Measurements from ENCODE around the gene SDHAF2.

SDHAF2 gene

GRCh38 chr11:61439615-61440014 is 9.7 kb downstream of the SDHAF2 start:
- TF ChIP-seq CTCF (IDR thresholded peaks at IDR 0.05; ENCODE audit: low read length) = no peak
- no peak for TF ChIP-seq EZH2 (IDR thresholded peaks at IDR 0.05; ENCODE audit: borderline replicate concordance, low read length)
- H3K27ac ChIP-seq (ENCODE audit: low read depth, low read length, poor library complexity, severe bottlenecking) = no peak overlapping the region
- H3K36me3 ChIP-seq (ENCODE audit: insufficient read depth, low read length) = peaks cover 87% of the 10 kb centered on the region
- no peaks in the 10 kb centered on the region for H3K9me2 ChIP-seq (ENCODE audit: low read depth, low read length)
- H3K27me3 ChIP-seq (ENCODE audit: insufficient read depth, low read length) = no peaks in the 10 kb centered on the region
- H3K9me3 ChIP-seq (ENCODE audit: low read length) = no peaks in the 10 kb centered on the region
- H3K79me2 ChIP-seq (ENCODE audit: insufficient read depth, low read length) = peaks cover 26% of the 10 kb centered on the region
- H3K4me1 ChIP-seq (ENCODE audit: insufficient read depth, low read length, severe bottlenecking) = no peaks in the 10 kb centered on the region
- H3F3A ChIP-seq (ENCODE audit: insufficient read depth, low read length) = 0 out of 2 replicates have a peak, but pooled peaks cover 2% of the 10 kb centered on the region
- no peak overlapping the region for H3K4me3 ChIP-seq (ENCODE audit: low read depth, low read length, poor library complexity, severe bottlenecking)
- no peaks in the 10 kb centered on the region for H4K20me1 ChIP-seq (ENCODE audit: insufficient read depth, low read length)
- H3K9ac ChIP-seq (ENCODE audit: low read length) = no peak overlapping the region
- no peak overlapping the region for H2AFZ ChIP-seq (ENCODE audit: low read length)
- H3K4me2 ChIP-seq (ENCODE audit: low read length) = no peak overlapping the region

GRCh38 chr11:61442616-61443015 is 12.7 kb downstream of the SDHAF2 start:
- TF ChIP-seq CTCF (IDR thresholded peaks at IDR 0.05; ENCODE audit: low read length) (no peak), EZH2 (IDR thresholded peaks at IDR 0.05; ENCODE audit: borderline replicate concordance, low read length) (no peak)
- peaks cover 92% of the 10 kb centered on the region for H3K36me3 ChIP-seq (ENCODE audit: insufficient read depth, low read length)
- H3K4me3 ChIP-seq (ENCODE audit: low read depth, low read length, poor library complexity, severe bottlenecking) = no peak overlapping the region
- no peak overlapping the region for H3K4me2 ChIP-seq (ENCODE audit: low read length)
- no peaks in the 10 kb centered on the region for H3K27me3 ChIP-seq (ENCODE audit: insufficient read depth, low read length)
- no peak overlapping the region for H2AFZ ChIP-seq (ENCODE audit: low read length)
- H3K9ac ChIP-seq (ENCODE audit: low read length) = no peak overlapping the region
- H3K9me3 ChIP-seq (ENCODE audit: low read length) = no peaks in the 10 kb centered on the region
- no peak overlapping the region for H3K27ac ChIP-seq (ENCODE audit: low read depth, low read length, poor library complexity, severe bottlenecking)
- H3F3A ChIP-seq (ENCODE audit: insufficient read depth, low read length) = no peaks in the 10 kb centered on the region
- no peaks in the 10 kb centered on the region for H3K4me1 ChIP-seq (ENCODE audit: insufficient read depth, low read length, severe bottlenecking)
- H3K79me2 ChIP-seq (ENCODE audit: insufficient read depth, low read length) = no peaks in the 10 kb centered on the region; the same call in 1 of the 2 replicates
- H4K20me1 ChIP-seq (ENCODE audit: insufficient read depth, low read length) = no peaks in the 10 kb centered on the region
- H3K9me2 ChIP-seq (ENCODE audit: low read depth, low read length) = no peaks in the 10 kb centered on the region

- Histone ChIP-seq H3K9me3 (ENCODE audit: low read length) (no peaks in the 10 kb centered on the region), H3K4me3 (ENCODE audit: low read depth, low read length, poor library complexity, severe bottlenecking) (no peak overlapping the region), H3F3A (ENCODE audit: insufficient read depth, low read length) (no peaks in the 10 kb centered on the region), H3K9me2 (ENCODE audit: low read depth, low read length) (no peaks in the 10 kb centered on the region), H3K36me3 (ENCODE audit: insufficient read depth, low read length) (peaks cover 89% of the 10 kb centered on the region), H3K4me1 (ENCODE audit: insufficient read depth, low read length, severe bottlenecking) (no peaks in the 10 kb centered on the region), H3K4me2 (ENCODE audit: low read length) (no peak overlapping the region), H3K9ac (ENCODE audit: low read length) (no peak overlapping the region), H4K20me1 (ENCODE audit: insufficient read depth, low read length) (no peaks in the 10 kb centered on the region), H2AFZ (ENCODE audit: low read length) (no peak overlapping the region), H3K79me2 (ENCODE audit: insufficient read depth, low read length) (no peaks in the 10 kb centered on the region; the same call in 1 of the 2 replicates), H3K27ac (ENCODE audit: low read depth, low read length, poor library complexity, severe bottlenecking) (peak overlapping the region; percentile 10), H3K27me3 (ENCODE audit: insufficient read depth, low read length) (no peaks in the 10 kb centered on the region)
- no peak for TF ChIP-seq EZH2 (IDR thresholded peaks at IDR 0.05; ENCODE audit: borderline replicate concordance, low read length)
- TF ChIP-seq CTCF (IDR thresholded peaks at IDR 0.05; ENCODE audit: low read length) = no peak
Observed at GRCh38 chr11:61445516-61445915, 15.6 kb downstream of the SDHAF2 start.
